Esophagus muscularis mucosa (tissue), 4 donors: Measurements from ENCODE around the gene C19orf85. TPM values are rescaled to one million over a fixed set of nuclear protein-coding genes. Genes with fewer than 3 reads are reported as not detected.

Experiments used
- DNase-seq: peaks from one replicate; pipeline ENCODE4 v3.0.0-alpha.2; 2017; ENCODE audit errors: extremely low spot score
- H3K27ac ChIP-seq, 4 donors: fragments of 200-600 bp; sonication (generic); replicated peaks in 1 of 4; 1 replicate in 3 of 4; 2 replicates in 1 of 4; pipeline ENCODE4 v1.5.1; 2016 to 2019; ENCODE audit warnings: mild to moderate bottlenecking in 1 of 4
- H3K27me3 ChIP-seq, 4 donors: fragments of 200-600 bp; sonication (generic); one replicate each; pipeline versions ENCODE4 v1.5.1 to v1.6.0; 2016 to 2019
- H3K36me3 ChIP-seq, 4 donors: fragments of 200-600 bp; sonication (generic); one replicate each; pipeline ENCODE4 v1.5.1; 2016 to 2019
- H3K4me1 ChIP-seq, 4 donors: fragments of 200-600 bp; sonication (generic); one replicate each; pipeline ENCODE4 v1.5.1; 2016 to 2019
- H3K4me3 ChIP-seq, 4 donors: fragments of 200-600 bp; sonication (generic); 1 replicate in 2 of 4; 2 replicates in 2 of 4; pipeline ENCODE4 v1.5.1; 2016 to 2019; ENCODE audit warnings: mild to moderate bottlenecking in 4 of 4, moderate library complexity in 1 of 4
- H3K9me3 ChIP-seq, 4 donors: fragments of 200-600 bp; sonication (generic); 1 replicate in 3 of 4; 2 replicates in 1 of 4; pipeline ENCODE4 v1.5.1; 2016 to 2019
- EP300 ChIP-seq: sonication (generic); formaldehyde crosslinking; IDR thresholded peaks from one replicate; pipeline ENCODE4 v1.6.1; 2017; ENCODE audit warnings: antibody characterized with exemption
- POLR2A ChIP-seq: fragments of 450-650 bp; IDR thresholded peaks from one replicate; pipeline ENCODE4 v1.6.1; 2017; ENCODE audit warnings: antibody characterized with exemption, moderate library complexity, mild to moderate bottlenecking, low read depth
- POLR2AphosphoS5 ChIP-seq, 2 donors: sonication (generic); formaldehyde crosslinking; IDR thresholded peaks; one replicate each; pipeline ENCODE4 v1.6.1; 2017; ENCODE audit warnings: antibody characterized with exemption in 2 of 2
- WGBS: methylation state at CpG from one replicate; pipeline ENCODE4 v1.1.5; 2018; 5-methylcytosine and 5-hydroxymethylcytosine counted together
- intact Hi-C: fragments of 100-400 bp; cut with DNase I; formaldehyde crosslinking; loops from one replicate; pipeline ENCODE4 v1.15.1; 2023
- total RNA-seq, 4 donors: library from RNA; depleted of rRNA; stranded (reverse); fragments of >200 nt; gene quantifications; one replicate each; pipeline versions ENCODE4 v1.1.0 to v1.2.1, GENCODE V29; 2016
- TF ChIP-seq, protein P1 (sequence below), 3 experiments: fragments of 200-600 bp in 2 of 3; fragments of 450-650 bp in 1 of 3; sonication (generic) in 2 of 3; IDR thresholded peaks; one replicate each; pipeline ENCODE4 v1.5.1; 2017 to 2019; ENCODE audit warnings: antibody characterized with exemption in 3 of 3, mild to moderate bottlenecking in 2 of 3, moderate library complexity in 1 of 3

The C19orf85 gene
- total RNA-seq, 4 donors from 2014 or later = not detected

DNA sequence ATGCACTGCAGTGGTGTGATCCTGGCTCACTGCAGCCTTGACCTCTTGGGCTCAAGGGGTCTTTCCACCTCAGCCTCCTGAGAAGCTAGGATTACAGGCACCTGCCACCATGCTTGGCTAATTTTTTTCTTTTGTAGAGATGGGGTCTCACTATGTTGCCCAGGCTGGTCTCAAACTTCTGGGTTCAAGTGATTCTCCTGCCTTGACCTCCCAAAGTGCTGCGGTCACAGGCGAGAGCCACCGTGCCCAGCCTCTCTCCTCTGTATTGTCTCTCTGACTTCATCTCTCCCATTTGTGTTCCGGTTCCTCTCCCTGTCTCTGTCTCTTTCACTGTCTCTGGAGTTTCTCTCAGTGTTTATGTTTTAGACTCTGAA lies 1.7 kb upstream of the C19orf85 start:
- H3K4me3 ChIP-seq = no peak overlapping the region
- H3K27me3 ChIP-seq = no peaks in the 10 kb centered on the region
- 86% methylated on average over 4 of the region's 4 CpGs for WGBS
- no peak for DNase-seq
- H3K36me3 ChIP-seq = no peaks in the 10 kb centered on the region
- peaks cover 13 to 23% (median 18%) of the 10 kb centered on the region in 4 donors for H3K4me1 ChIP-seq
- H3K9me3 ChIP-seq = no peaks in the 10 kb centered on the region
- intact Hi-C loops = no loop called here
- H3K27ac ChIP-seq = no peak overlapping the region
- no peak for TF ChIP-seq EP300
- TF ChIP-seq, protein P1, sequence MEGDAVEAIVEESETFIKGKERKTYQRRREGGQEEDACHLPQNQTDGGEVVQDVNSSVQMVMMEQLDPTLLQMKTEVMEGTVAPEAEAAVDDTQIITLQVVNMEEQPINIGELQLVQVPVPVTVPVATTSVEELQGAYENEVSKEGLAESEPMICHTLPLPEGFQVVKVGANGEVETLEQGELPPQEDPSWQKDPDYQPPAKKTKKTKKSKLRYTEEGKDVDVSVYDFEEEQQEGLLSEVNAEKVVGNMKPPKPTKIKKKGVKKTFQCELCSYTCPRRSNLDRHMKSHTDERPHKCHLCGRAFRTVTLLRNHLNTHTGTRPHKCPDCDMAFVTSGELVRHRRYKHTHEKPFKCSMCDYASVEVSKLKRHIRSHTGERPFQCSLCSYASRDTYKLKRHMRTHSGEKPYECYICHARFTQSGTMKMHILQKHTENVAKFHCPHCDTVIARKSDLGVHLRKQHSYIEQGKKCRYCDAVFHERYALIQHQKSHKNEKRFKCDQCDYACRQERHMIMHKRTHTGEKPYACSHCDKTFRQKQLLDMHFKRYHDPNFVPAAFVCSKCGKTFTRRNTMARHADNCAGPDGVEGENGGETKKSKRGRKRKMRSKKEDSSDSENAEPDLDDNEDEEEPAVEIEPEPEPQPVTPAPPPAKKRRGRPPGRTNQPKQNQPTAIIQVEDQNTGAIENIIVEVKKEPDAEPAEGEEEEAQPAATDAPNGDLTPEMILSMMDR (IDR thresholded peaks at IDR 0.05) = no peak
- TF ChIP-seq POLR2A = no peak
- TF ChIP-seq POLR2AphosphoS5 (IDR thresholded peaks at IDR 0.05) = no peak

DNA sequence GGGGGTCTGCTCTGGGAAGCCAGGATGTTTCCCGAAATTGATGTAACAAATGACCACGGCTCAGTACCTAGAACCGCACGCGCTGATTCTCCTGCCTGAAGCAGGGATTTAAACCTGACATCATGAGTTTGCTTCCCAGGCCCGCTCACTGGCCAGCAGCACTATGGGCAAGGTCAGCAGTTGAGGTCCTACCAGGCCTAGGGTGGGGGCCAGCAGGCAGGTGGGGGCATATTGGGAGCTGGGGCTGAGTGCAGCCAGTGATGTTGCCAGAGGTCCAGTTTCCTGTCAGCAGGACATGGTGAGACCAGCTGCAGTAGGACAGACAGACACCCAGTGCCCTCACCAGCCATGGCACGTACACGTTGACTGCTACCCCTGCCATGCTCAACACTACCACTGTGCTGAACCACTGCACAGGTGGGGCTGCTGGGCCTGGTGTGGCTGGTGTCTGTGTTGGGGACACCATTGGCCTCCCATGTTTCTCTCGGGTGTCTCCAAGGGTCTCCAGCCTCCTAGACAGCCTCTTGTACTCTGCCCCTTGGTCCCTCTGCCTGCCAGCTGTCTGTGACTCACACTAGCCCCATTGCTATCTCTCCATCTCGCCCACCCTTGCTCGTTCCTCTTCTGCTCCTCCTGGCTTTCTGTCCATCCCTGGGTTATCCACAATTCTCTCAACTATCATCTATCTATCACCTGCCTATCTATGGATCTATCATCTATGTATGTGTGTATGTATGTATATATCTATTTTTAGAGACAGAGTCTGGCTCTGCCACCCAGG lies 1.1 kb upstream of the C19orf85 start:
- no peak overlapping the region for H3K27ac ChIP-seq
- TF ChIP-seq EP300 (no peak), POLR2A (no peak), POLR2AphosphoS5 (IDR thresholded peaks at IDR 0.05) (no peak)
- TF ChIP-seq, protein P1 (IDR thresholded peaks at IDR 0.05) = no peak
- H3K9me3 ChIP-seq = no peaks in the 10 kb centered on the region
- DNase-seq = no peak
- peaks cover 18 to 28% (median 24%) of the 10 kb centered on the region in 4 donors for H3K4me1 ChIP-seq
- WGBS = 86% methylated on average over 8 of the region's 11 CpGs
- no peaks in the 10 kb centered on the region for H3K36me3 ChIP-seq
- no peak overlapping the region for H3K4me3 ChIP-seq
- no peaks in the 10 kb centered on the region for H3K27me3 ChIP-seq
- intact Hi-C loops = no loop called here

DNA sequence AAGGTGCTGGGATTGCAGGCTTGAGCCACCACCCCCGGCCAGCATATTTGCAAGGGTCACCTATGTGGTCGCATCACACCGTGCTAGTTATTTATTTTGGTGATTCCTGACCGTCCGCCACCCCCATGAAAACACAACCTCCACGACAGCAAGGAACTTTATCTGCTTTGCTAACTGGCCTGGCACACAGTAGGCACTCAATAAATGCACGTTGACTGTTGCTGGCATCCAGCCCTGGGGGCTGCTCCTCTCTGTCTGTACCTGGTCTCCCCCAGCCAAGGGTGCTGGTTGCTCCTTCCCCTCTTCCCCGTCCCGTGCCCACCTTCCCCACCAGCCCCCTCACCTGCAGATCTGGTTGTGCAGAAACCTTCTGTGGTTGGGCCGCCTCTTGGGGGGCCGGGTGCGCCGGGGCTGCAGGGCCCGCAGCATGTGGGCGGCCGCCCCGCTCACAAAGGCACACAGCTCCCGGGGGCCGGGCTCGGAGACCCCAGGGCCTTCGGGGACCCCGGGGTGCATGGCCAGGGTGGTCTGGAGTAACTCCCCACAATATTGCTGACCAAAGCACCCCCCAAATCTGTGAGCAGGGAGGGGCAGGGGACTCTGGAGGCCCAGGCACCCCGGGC lies 401 bp downstream of the C19orf85 start:
- Histone ChIP-seq H3K4me3 (no peak overlapping the region), H3K9me3 (no peaks in the 10 kb centered on the region), H3K27me3 (no peaks in the 10 kb centered on the region), H3K4me1 (peaks cover 19 to 43% (median 39%) of the 10 kb centered on the region in 4 donors), H3K27ac (no peak overlapping the region), H3K36me3 (no peaks in the 10 kb centered on the region)
- TF ChIP-seq, protein P1 (IDR thresholded peaks at IDR 0.05) = no peak
- no peak for TF ChIP-seq POLR2A
- TF ChIP-seq EP300 = no peak
- no peak for TF ChIP-seq POLR2AphosphoS5 (IDR thresholded peaks at IDR 0.05)
- no peak for DNase-seq
- intact Hi-C loops = no loop called here
- 84% methylated on average over 15 of the region's 23 CpGs for WGBS

DNA sequence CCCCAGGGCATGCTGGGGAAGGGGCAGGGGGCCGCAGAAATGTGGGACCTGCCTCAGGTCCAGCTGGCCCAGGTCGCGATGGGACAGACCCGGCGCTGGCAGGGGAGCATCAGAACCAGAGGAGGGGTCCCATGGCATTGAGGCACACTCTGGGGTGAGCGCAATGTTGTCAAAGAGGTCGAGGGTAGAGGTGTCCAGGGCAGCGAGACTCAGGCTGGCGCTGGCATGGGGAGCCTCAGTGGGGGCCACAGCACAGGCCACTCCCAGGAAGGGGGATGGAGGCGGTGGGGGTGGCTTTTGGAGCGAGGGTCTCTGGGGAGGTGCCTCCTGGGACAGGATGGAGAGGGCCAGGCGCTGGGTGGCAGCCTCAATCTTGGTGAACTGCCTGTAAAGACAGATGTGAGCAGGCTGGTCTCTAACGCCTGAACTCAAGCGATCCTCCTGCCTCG lies 944 bp downstream of the C19orf85 start:
- intact Hi-C loops = no loop called here
- no peak for DNase-seq

More for the DNA sequence above, 944 bp downstream of the C19orf85 start:
- no peaks in the 10 kb centered on the region for H3K36me3 ChIP-seq
- no peaks in the 10 kb centered on the region for H3K9me3 ChIP-seq
- 71% methylated on average over 9 of the region's 15 CpGs for WGBS
- no peak overlapping the region for H3K4me3 ChIP-seq
- TF ChIP-seq POLR2AphosphoS5 (IDR thresholded peaks at IDR 0.05) = no peak
- no peak for TF ChIP-seq EP300
- TF ChIP-seq POLR2A = no peak
- TF ChIP-seq, protein P1 (IDR thresholded peaks at IDR 0.05) = no peak
- H3K27me3 ChIP-seq = no peaks in the 10 kb centered on the region
- H3K4me1 ChIP-seq = peaks cover 19 to 45% (median 42%) of the 10 kb centered on the region in 4 donors
- no peak overlapping the region for H3K27ac ChIP-seq
